ENCODE measurements around the gene PGAM2.
A peak's percentile ranks its signal among the peaks of the same experiment; 100 is the strongest.

Gene PGAM2

DNA sequence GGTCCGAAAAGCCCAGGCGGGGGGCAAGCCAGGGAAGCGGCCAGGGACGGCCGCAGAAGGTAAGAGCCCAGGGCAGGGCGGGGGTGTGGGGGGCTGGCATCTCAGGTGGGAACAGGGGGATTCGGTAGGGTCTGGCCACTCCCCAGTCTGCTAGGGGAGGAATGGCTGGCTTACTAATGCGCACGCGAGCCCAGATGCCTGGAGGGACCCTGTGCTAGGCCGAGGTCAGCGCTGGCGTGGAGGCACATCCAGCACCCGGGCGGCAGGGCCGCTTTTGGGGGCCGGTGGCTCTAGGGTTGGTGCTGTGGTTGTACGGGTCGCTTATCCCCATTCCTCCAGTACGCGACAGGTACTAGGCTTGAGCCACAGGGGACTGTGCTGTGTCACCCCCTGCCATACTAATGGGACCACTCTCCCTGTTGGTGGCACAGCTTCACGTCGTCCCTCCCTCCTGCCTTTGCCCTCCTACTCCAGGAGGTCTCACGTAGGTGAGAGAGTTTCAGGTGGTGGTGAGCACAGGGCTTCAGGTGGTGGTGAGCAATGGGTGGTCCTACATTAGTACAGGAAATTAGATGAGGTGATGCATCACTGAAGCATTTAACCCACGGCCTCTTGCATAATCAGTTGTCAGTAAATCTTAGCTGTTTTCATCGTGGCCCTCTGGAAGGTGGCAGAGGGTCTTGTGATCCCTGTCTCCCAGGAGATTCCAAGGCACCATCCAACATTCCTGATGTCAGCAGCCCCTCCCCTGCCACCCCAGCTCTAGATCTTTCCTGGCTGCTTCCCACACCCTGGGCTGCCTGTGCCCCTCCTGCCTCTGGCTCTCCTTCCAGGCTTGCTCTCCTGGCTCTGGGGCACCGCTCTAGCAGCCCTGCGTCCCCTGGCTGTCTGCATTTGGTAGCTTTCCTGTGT, 39.7 kb upstream of the PGAM2 start:
- peaks cover 12 to 99% (median 84%) of the 10 kb centered on the region in 4 donors for H3K4me1 ChIP-seq
- peak; percentile 81 to 93 for DNase-seq
- no peaks in the 10 kb centered on the region for H3K27me3 ChIP-seq
- H3K9me3 ChIP-seq: no peaks in the 10 kb centered on the region
- H3K4me3 ChIP-seq: peak overlapping the region; percentile 52 to 58
- TF ChIP-seq, protein P1, sequence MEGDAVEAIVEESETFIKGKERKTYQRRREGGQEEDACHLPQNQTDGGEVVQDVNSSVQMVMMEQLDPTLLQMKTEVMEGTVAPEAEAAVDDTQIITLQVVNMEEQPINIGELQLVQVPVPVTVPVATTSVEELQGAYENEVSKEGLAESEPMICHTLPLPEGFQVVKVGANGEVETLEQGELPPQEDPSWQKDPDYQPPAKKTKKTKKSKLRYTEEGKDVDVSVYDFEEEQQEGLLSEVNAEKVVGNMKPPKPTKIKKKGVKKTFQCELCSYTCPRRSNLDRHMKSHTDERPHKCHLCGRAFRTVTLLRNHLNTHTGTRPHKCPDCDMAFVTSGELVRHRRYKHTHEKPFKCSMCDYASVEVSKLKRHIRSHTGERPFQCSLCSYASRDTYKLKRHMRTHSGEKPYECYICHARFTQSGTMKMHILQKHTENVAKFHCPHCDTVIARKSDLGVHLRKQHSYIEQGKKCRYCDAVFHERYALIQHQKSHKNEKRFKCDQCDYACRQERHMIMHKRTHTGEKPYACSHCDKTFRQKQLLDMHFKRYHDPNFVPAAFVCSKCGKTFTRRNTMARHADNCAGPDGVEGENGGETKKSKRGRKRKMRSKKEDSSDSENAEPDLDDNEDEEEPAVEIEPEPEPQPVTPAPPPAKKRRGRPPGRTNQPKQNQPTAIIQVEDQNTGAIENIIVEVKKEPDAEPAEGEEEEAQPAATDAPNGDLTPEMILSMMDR (IDR thresholded peaks at IDR 0.05): no peak
- peak overlapping the region; percentile 98 to 100 for H3K27ac ChIP-seq
- H3K36me3 ChIP-seq: peaks cover 8 to 35% (median 33%) of the 10 kb centered on the region in 3 donors
- intact Hi-C loops (cut with DNase I; ENCODE audit: low total_unique reads): loop anchor here (2.0 kb wide), 1 partner anchor 22 kb away; the partner anchor contains the start of gene POLM

GRCh38 chr7:44103923-44104859, 38.8 kb upstream of the PGAM2 start, which contains the start of gene AEBP1:
AEBP1 (plus strand) TSS chr7:44104345; CDS start chr7:44104666, 321 bp downstream.
- peaks cover 12 to 99% (median 82%) of the 10 kb centered on the region in 4 donors for H3K4me1 ChIP-seq
- intact Hi-C loops (cut with DNase I; ENCODE audit: low total_unique reads): loop anchor here (2.0 kb wide), 1 partner anchor 21 kb away; the partner anchor contains the start of gene POLM

GRCh38 chr7:44103566-44103922, 38.2 kb upstream of the PGAM2 start:
- Histone ChIP-seq H3K4me3 (peak overlapping the region; percentile 52 to 58), H3K36me3 (peaks cover 0 to 20% (median 17%) of the 10 kb centered on the region in 3 donors), H3K27ac (peak overlapping the region; percentile 98 to 100), H3K9me3 (no peaks in the 10 kb centered on the region), H3K4me1 (peaks cover 9 to 98% (median 76%) of the 10 kb centered on the region in 4 donors), H3K27me3 (no peaks in the 10 kb centered on the region)
- intact Hi-C loops (cut with DNase I; ENCODE audit: low total_unique reads): no loop called here
- DNase-seq: no peak
- TF ChIP-seq, protein P1 (IDR thresholded peaks at IDR 0.05): no peak

More at GRCh38 chr7:44103923-44104859, 38.8 kb upstream of the PGAM2 start, which contains the start of gene AEBP1:
- DNase-seq: peak in 1 of 2 donors; percentile 77
- H3K9me3 ChIP-seq: no peaks in the 10 kb centered on the region
- H3K27ac ChIP-seq: peak within 1 kb of the TSS; percentile 98 to 100
- TF ChIP-seq, protein P1 (IDR thresholded peaks at IDR 0.05): no peak
- H3K27me3 ChIP-seq: no peaks in the 10 kb centered on the region
- peaks cover 3 to 26% (median 23%) of the 10 kb centered on the region in 3 donors for H3K36me3 ChIP-seq
- peak within 1 kb of the TSS; percentile 52 to 58 for H3K4me3 ChIP-seq

DNA sequence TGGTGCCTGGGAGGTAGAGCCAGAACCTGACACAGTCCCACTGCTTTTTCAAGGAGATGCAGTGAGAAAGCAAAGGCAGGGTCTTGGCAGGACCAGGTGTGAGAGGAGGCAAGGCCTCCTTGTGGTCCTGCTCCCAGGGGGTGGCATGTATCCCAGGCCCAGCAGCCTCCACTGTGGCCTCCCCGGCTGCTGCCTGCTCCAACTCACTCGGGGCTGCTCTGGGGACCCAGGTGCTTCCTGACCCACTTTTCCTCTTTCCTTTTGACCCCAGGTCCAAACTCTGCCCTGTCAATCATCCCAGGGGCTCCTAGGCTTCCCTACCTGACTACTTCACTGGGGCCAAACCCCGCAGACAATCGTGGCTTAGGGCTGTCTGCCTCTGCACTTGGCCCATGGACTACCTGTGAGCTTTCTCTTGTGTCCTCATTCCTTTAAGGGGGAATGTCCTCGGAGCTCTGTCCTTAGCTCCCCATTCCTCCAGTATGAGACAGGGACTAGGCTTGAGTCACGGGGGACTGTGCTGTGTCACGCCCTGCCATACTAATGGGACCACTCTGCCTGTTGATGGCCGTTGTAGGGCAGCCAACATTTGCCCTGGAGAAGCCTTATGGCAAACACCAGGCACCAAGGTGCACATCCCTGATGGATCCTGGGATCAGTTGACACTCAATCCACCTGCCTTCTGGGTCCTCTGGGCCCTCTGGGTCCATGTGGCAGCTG, 37.6 kb upstream of the PGAM2 start:
- Histone ChIP-seq H3K4me1 (peaks cover 6 to 98% (median 70%) of the 10 kb centered on the region in 4 donors), H3K27ac (peak overlapping the region; percentile 98 to 100), H3K9me3 (no peaks in the 10 kb centered on the region), H3K36me3 (peaks cover 0 to 14% (median 12%) of the 10 kb centered on the region in 3 donors), H3K4me3 (no peak overlapping the region), H3K27me3 (no peaks in the 10 kb centered on the region)
- no peak for DNase-seq
- intact Hi-C loops (cut with DNase I; ENCODE audit: low total_unique reads): no loop called here
- TF ChIP-seq, protein P1 (IDR thresholded peaks at IDR 0.05): no peak
